Endodermal cell (in vitro differentiated cells): ENCODE results near the gene DENND4A. TPM values are rescaled to one million over a fixed set of nuclear protein-coding genes. Genes with fewer than 3 reads are reported as not detected.
"Not testable (repeated sequence)": the region's sequence is repeated elsewhere in the genome, so short reads cannot be mapped to it uniquely, and the experiment has no call there.

Experiments used
- DNase-seq: peaks from one replicate; pipeline ENCODE4 v3.0.0-alpha.2; 2017
- H3K27ac ChIP-seq: 2 replicates; pipeline ENCODE4 v1.5.1; 2013; ENCODE audit warnings: mild to moderate bottlenecking, low read depth, low read length, moderate library complexity
- H3K27me3 ChIP-seq: 2 replicates; pipeline ENCODE4 v1.6.1; 2013; ENCODE audit warnings: mild to moderate bottlenecking, low read length, moderate library complexity; ENCODE audit not compliant: insufficient read depth, control insufficient read depth, poor library complexity, severe bottlenecking
- H3K36me3 ChIP-seq: 2 replicates; pipeline ENCODE4 v1.7.0; 2013; ENCODE audit warnings: mild to moderate bottlenecking, low read length, moderate library complexity; ENCODE audit not compliant: control insufficient read depth, insufficient read depth
- H3K4me1 ChIP-seq: one replicate; pipeline ENCODE4 v1.7.0; 2013; ENCODE audit warnings: low read length; ENCODE audit not compliant: control insufficient read depth, insufficient read depth
- H3K4me3 ChIP-seq: 2 replicates; pipeline ENCODE4 v1.5.1; 2013; ENCODE audit warnings: mild to moderate bottlenecking, low read length, moderate library complexity
- H3K9ac ChIP-seq: 2 replicates; pipeline ENCODE4 v1.6.1; 2013; ENCODE audit warnings: mild to moderate bottlenecking, low read length, moderate library complexity; ENCODE audit not compliant: poor library complexity, severe bottlenecking; ENCODE audit errors: extremely low read depth
- H3K9me3 ChIP-seq: 2 replicates; pipeline ENCODE4 v1.6.1; 2013; ENCODE audit warnings: mild to moderate bottlenecking, low read length, moderate library complexity; ENCODE audit not compliant: control insufficient read depth
- H3K27ac Mint-ChIP-seq: 2 replicates; pipeline ENCODE4 v1.8.0; 2020; ENCODE audit warnings: mixed read lengths
- H3K27me3 Mint-ChIP-seq: 2 replicates; pipeline ENCODE4 v1.8.0; 2021; ENCODE audit warnings: mild to moderate bottlenecking, mixed read lengths; ENCODE audit not compliant: insufficient read depth
- H3K36me3 Mint-ChIP-seq: 2 replicates; pipeline ENCODE4 v1.8.0; 2020; ENCODE audit warnings: low read depth, mixed read lengths
- H3K4me1 Mint-ChIP-seq: 2 replicates; pipeline ENCODE4 v1.8.0; 2020; ENCODE audit warnings: mixed read lengths
- H3K4me3 Mint-ChIP-seq: 2 replicates; pipeline ENCODE4 v1.8.0; 2020; ENCODE audit warnings: mild to moderate bottlenecking, moderate library complexity, mixed read lengths
- H3K9me3 Mint-ChIP-seq: 2 replicates; pipeline ENCODE4 v1.8.0; 2020; ENCODE audit warnings: mild to moderate bottlenecking, mixed read lengths
- WGBS, 2 experiments: methylation state at CpG; one replicate each; pipeline versions ENCODE4 v1.1.5 to v1.1.7; 2013; ENCODE audit warnings: missing lambda C conversion rate in 2 of 2, mixed read lengths in 1 of 2; ENCODE audit not compliant: insufficient coverage in 1 of 2, insufficient read length in 1 of 2; 5-methylcytosine and 5-hydroxymethylcytosine counted together
- total RNA-seq, 2 donors: library from RNA; stranded (reverse); fragmentation: NEBNext Ultra II Directional in 1 of 2; extraction: Animal tissue kit (Norgen Biotek cat#: 25700) in 1 of 2; gene quantifications; 2 replicates in 1 of 2; 3 replicates in 1 of 2; pipeline ENCODE4 v1.2.1, GENCODE V29; 2021
- TF ChIP-seq, protein P1 (sequence below): fragments of 200-600 bp; sonication (generic); conservative IDR thresholded peaks from 2 replicates; pipeline ENCODE4 v1.5.0; 2021; ENCODE audit warnings: antibody characterized with exemption, mild to moderate bottlenecking

The DENND4A gene
- total RNA-seq, 2 donors from 2014 or later: 7.3 to 9.8 TPM

DNA sequence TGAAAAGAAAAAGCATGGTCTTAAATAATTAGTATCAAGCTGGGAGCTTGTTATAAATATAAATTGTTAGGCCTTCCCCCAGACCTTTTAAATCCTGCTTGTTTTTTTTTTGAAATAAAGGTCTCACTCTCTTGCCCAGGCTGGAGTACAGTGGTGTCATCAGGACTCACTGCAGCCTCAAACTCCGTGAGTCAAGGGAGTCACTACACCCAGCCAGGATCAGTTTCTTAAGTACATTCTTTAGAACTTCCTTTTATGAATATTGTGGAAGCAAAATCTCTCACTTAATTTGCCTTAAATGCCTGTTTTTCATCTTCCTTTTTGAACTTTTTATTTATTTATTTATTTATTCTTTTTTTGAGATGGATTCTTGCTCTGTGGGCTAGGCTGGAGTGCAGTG is 20.8 kb upstream of the DENND4A start:
- Histone ChIP-seq H3K9me3 (no peaks in the 10 kb centered on the region), H3K27ac (no peak overlapping the region), H3K36me3 (no peaks in the 10 kb centered on the region), H3K9ac (no peak overlapping the region), H3K4me3 (no peak overlapping the region), H3K27me3 (no peaks in the 10 kb centered on the region), H3K4me1 (no peaks in the 10 kb centered on the region)
- TF ChIP-seq, protein P1, sequence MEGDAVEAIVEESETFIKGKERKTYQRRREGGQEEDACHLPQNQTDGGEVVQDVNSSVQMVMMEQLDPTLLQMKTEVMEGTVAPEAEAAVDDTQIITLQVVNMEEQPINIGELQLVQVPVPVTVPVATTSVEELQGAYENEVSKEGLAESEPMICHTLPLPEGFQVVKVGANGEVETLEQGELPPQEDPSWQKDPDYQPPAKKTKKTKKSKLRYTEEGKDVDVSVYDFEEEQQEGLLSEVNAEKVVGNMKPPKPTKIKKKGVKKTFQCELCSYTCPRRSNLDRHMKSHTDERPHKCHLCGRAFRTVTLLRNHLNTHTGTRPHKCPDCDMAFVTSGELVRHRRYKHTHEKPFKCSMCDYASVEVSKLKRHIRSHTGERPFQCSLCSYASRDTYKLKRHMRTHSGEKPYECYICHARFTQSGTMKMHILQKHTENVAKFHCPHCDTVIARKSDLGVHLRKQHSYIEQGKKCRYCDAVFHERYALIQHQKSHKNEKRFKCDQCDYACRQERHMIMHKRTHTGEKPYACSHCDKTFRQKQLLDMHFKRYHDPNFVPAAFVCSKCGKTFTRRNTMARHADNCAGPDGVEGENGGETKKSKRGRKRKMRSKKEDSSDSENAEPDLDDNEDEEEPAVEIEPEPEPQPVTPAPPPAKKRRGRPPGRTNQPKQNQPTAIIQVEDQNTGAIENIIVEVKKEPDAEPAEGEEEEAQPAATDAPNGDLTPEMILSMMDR: no peak
- H3K9me3 Mint-ChIP-seq: peaks cover 4% of the 10 kb centered on the region
- no peaks in the 10 kb centered on the region for H3K4me1 Mint-ChIP-seq
- H3K27ac Mint-ChIP-seq: no peak overlapping the region
- H3K36me3 Mint-ChIP-seq: no peaks in the 10 kb centered on the region
- H3K4me3 Mint-ChIP-seq: no peak overlapping the region
- no peak for DNase-seq
- WGBS, 2 experiments: 86 to 100% methylated on average over 1 of the region's 1 CpG
- no peaks in the 10 kb centered on the region for H3K27me3 Mint-ChIP-seq

DNA sequence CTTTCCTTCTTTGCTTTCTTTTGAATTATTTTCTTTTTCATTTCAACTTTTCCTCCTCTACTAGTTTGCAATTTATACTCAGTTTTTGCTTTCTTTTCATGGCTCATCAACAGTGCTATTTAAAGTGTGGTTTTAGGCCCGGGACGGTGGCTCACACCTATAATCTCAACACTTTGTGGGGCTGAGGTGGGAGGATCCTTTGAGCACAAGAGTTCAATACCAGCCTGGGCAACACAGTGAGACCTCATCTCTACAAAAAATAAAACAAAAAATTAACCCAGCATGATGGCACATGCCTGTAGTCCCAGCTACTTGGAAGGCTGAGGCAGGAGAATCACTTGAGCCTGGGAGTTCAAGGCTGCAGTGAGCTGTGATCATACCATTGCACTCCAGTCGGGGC is 20.4 kb upstream of the DENND4A start:
- no peak overlapping the region for H3K4me3 Mint-ChIP-seq
- no peaks in the 10 kb centered on the region for H3K4me1 ChIP-seq

DNA sequence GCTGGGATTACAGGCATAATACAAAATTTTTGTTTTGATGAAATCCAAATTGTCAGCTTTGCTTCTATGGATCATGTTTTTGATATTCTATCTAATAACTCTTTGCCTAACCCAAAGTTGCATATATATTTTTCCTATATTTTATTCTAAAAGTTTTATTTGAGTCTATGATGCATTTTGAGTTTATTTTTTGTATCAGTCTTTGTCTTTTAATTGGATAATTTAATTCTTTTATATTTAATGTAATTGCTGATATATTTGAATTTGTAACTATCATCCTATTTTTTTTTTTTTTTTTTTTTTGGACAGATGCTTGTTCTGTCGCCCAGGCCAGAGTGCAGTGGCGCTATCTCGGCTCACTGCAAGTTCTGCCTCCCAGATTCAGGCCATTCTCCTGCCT is 19.7 kb upstream of the DENND4A start:
- H3K9me3 ChIP-seq: no peaks in the 10 kb centered on the region
- Mint-ChIP-seq H3K36me3 (no peaks in the 10 kb centered on the region), H3K9me3 (peaks cover 4% of the 10 kb centered on the region), H3K4me3 (no peak overlapping the region), H3K27me3 (no peaks in the 10 kb centered on the region), H3K4me1 (no peaks in the 10 kb centered on the region), H3K27ac (no peak overlapping the region)
- H3K27ac ChIP-seq: no peak overlapping the region
- TF ChIP-seq, protein P1: no peak
- no peak overlapping the region for H3K4me3 ChIP-seq
- H3K4me1 ChIP-seq: no peaks in the 10 kb centered on the region
- no peak overlapping the region for H3K9ac ChIP-seq
- H3K27me3 ChIP-seq: no peaks in the 10 kb centered on the region
- WGBS, 2 experiments: 93% methylated on average over 3 of the region's 3 CpGs; no CpG with 5 or more reads in 1 of the 2 experiments
- H3K36me3 ChIP-seq: no peaks in the 10 kb centered on the region
- no peak for DNase-seq

More for the DNA sequence above, 20.4 kb upstream of the DENND4A start:
- TF ChIP-seq, protein P1: no peak
- no peaks in the 10 kb centered on the region for H3K36me3 ChIP-seq
- H3K27ac ChIP-seq: no peak overlapping the region
- 61% methylated on average over 3 of the region's 3 CpGs; no CpG with 5 or more reads in 1 of the 2 experiments for WGBS, 2 experiments
- Mint-ChIP-seq H3K9me3 (peaks cover 4% of the 10 kb centered on the region), H3K36me3 (no peaks in the 10 kb centered on the region), H3K27ac (no peak overlapping the region), H3K27me3 (no peaks in the 10 kb centered on the region), H3K4me1 (no peaks in the 10 kb centered on the region)
- H3K27me3 ChIP-seq: no peaks in the 10 kb centered on the region
- H3K9ac ChIP-seq: no peak overlapping the region
- DNase-seq: no peak
- no peaks in the 10 kb centered on the region for H3K9me3 ChIP-seq
- H3K4me3 ChIP-seq: no peak overlapping the region

DNA sequence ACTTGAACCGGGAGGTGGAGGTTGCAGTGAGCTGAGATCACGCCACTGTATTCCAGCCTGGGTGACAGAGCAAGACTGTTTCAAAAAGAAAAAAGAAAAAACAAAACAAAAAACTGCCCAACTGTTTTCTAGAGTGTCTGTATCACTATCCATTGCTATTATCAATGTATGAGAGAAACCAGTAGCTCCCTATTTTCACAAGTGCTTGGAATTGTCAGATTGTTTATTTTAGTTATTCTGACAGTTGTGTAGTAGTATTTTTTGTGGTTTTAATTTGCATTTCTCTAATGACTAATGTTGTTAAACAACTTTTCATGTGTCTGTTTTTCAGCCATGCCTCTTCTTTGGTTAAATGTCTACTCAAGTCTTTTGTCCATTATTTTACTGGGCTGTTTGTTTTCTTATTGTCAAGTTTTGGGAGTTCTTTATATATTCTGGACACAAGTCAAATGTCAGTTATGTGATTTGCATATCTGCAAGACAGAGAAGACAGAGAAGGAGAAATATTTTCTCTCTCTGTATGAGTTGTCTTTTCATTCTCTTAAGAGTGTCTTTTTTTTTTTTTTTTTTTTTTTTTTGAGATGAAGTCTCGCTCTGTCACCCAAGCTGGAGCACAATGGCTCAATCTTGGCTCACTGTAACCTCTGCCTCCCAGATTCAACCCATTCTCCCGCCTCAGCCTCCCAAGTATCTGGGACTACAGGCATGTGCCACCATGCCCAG is 19.1 kb upstream of the DENND4A start:
- H3K27ac ChIP-seq, H3K4me1 Mint-ChIP-seq, H3K36me3 Mint-ChIP-seq, H3K4me3 ChIP-seq, H3K9me3 Mint-ChIP-seq, H3K27ac Mint-ChIP-seq, H3K9me3 ChIP-seq, H3K4me1 ChIP-seq, H3K36me3 ChIP-seq, DNase-seq, H3K9ac ChIP-seq, H3K27me3 ChIP-seq, H3K27me3 Mint-ChIP-seq, H3K4me3 Mint-ChIP-seq: not testable (repeated sequence)
- 91 to 95% methylated on average over 3 to 4 of the region's 4 CpGs for WGBS, 2 experiments
